Measurements from ENCODE around the gene CDH13. TPM values are rescaled to one million over a fixed set of nuclear protein-coding genes. Genes with fewer than 3 reads are reported as not detected.

Gene CDH13
- total RNA-seq, 1 donor from 2014 or later, result not detected

DNA sequence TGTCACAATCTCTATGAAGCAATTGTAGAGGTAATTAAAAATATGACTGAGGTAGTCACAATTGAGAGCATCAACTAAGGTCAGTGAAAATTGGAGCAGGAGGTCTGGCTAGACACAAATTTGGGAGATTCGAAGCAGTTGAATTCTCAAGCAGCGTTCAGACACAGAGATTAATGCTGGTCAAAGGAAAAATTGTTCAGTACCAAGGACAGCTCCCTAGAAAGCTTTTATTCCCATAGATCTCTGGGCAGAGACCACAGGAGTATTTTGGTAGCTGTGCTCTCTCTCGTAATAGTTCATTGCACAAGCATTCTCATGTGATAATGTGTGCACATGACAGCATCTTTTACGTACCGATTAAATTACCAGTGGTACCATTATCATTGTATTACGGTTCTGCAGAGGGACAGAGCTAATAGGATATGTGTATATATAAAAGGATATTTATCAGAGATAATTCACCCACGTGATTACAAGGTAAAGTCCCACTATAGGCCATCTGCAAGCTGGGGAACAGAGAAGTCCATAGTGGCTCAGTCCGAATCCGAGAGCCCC, 793.5 kb downstream of the CDH13 start:
- Mint-ChIP-seq H3K27me3 (no peaks in the 10 kb centered on the region), H3K4me3 (no peak overlapping the region), H3K27ac (no peak overlapping the region), H3K4me1 (no peaks in the 10 kb centered on the region), H3K36me3 (ENCODE audit: low read depth) (no peaks in the 10 kb centered on the region), H3K9me3 (no peaks in the 10 kb centered on the region)
- DNase-seq, result no peak
- intact Hi-C loops (cut with micrococcal nuclease), result no loop called here

- DNase-seq, result no peak
- no peaks in the 10 kb centered on the region for H3K36me3 Mint-ChIP-seq (ENCODE audit: low read depth)
- no peak overlapping the region for H3K4me3 Mint-ChIP-seq
- H3K27ac Mint-ChIP-seq, result no peak overlapping the region
- no peaks in the 10 kb centered on the region for H3K4me1 Mint-ChIP-seq
- intact Hi-C loops (cut with micrococcal nuclease), result no loop called here
- no peaks in the 10 kb centered on the region for H3K27me3 Mint-ChIP-seq
- H3K9me3 Mint-ChIP-seq, result no peaks in the 10 kb centered on the region
These were observed 806.4 kb downstream of the CDH13 start for GRCh38 chr16:83433201-83433600.

GRCh38 chr16:83437036-83437435, 810.3 kb downstream of the CDH13 start:
- H3K27me3 Mint-ChIP-seq, result no peaks in the 10 kb centered on the region
- intact Hi-C loops (cut with micrococcal nuclease), result no loop called here
- no peaks in the 10 kb centered on the region for H3K9me3 Mint-ChIP-seq
- no peaks in the 10 kb centered on the region for H3K4me1 Mint-ChIP-seq
- no peak for DNase-seq
- no peak overlapping the region for H3K4me3 Mint-ChIP-seq
- H3K27ac Mint-ChIP-seq, result no peak overlapping the region
- H3K36me3 Mint-ChIP-seq (ENCODE audit: low read depth), result no peaks in the 10 kb centered on the region

- no peak overlapping the region for H3K27ac Mint-ChIP-seq
- H3K4me3 Mint-ChIP-seq, result no peak overlapping the region
- H3K36me3 Mint-ChIP-seq (ENCODE audit: low read depth), result no peaks in the 10 kb centered on the region
These were observed 811.6 kb downstream of the CDH13 start for GRCh38 chr16:83438326-83438725.

GRCh38 chr16:83439412-83439811, 812.6 kb downstream of the CDH13 start:
- intact Hi-C loops (cut with micrococcal nuclease), result no loop called here
- no peak overlapping the region for H3K27ac Mint-ChIP-seq
- H3K36me3 Mint-ChIP-seq (ENCODE audit: low read depth), result no peaks in the 10 kb centered on the region
- no peaks in the 10 kb centered on the region for H3K27me3 Mint-ChIP-seq
- H3K4me1 Mint-ChIP-seq, result no peaks in the 10 kb centered on the region
- DNase-seq, result no peak
- H3K9me3 Mint-ChIP-seq, result no peaks in the 10 kb centered on the region
- no peak overlapping the region for H3K4me3 Mint-ChIP-seq

More at GRCh38 chr16:83438326-83438725, 811.6 kb downstream of the CDH13 start:
- no peak for DNase-seq
- H3K9me3 Mint-ChIP-seq, result no peaks in the 10 kb centered on the region
- no peaks in the 10 kb centered on the region for H3K27me3 Mint-ChIP-seq
- H3K4me1 Mint-ChIP-seq, result no peaks in the 10 kb centered on the region
- intact Hi-C loops (cut with micrococcal nuclease), result no loop called here

DNA sequence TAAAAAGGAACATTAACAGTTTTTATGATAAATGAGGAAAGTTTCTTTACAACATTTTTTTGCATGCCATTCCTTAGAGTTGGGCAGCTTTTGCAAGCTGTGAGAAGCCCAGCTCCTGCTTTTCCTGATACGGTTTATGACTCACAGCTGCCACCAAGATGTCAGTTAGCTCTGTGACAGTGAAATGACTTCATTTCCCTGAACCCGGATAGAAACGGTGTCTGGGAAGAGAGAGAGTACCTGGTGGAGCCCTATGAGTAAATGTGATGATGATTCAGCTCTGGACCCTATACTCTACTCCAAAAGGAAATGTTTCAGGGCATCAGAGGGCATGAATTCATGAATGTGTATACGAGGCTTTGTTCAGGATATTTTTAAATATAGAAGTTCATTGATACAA, 814.7 kb downstream of the CDH13 start:
- H3K27ac Mint-ChIP-seq, result no peak overlapping the region
- H3K36me3 Mint-ChIP-seq (ENCODE audit: low read depth), result no peaks in the 10 kb centered on the region
- no peak for DNase-seq
- no peak overlapping the region for H3K4me3 Mint-ChIP-seq
- H3K4me1 Mint-ChIP-seq, result no peaks in the 10 kb centered on the region
- no peaks in the 10 kb centered on the region for H3K9me3 Mint-ChIP-seq
- no peaks in the 10 kb centered on the region for H3K27me3 Mint-ChIP-seq
- intact Hi-C loops (cut with micrococcal nuclease), result no loop called here

DNA sequence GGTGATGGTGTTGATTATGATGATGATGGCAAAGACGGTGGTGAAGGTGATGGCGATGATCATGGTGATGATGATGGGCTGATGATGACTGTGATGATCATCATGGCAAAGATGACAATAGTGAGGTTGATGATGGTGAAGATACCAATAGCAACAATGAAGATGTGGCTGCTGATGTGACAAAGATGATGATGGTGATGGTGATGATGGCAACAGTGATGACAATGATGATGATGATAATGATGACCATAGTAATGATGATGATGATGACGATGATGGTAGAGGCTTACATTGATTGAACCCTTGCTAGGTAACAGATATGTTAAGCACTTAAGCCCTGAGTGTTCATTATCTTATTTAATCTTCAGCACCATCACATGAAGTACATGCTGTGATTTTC, 817.2 kb downstream of the CDH13 start:
- intact Hi-C loops (cut with micrococcal nuclease), result no loop called here

GRCh38 chr16:83447560-83447959, 820.8 kb downstream of the CDH13 start:
- no peaks in the 10 kb centered on the region for H3K27me3 Mint-ChIP-seq
- H3K9me3 Mint-ChIP-seq, result no peaks in the 10 kb centered on the region
- no peak overlapping the region for H3K27ac Mint-ChIP-seq
- H3K36me3 Mint-ChIP-seq (ENCODE audit: low read depth), result no peaks in the 10 kb centered on the region
- intact Hi-C loops (cut with micrococcal nuclease), result loop anchor here (5.0 kb wide), 1 partner anchor 1185 kb away; no protein-coding TSS in a partner anchor
- H3K4me1 Mint-ChIP-seq, result no peaks in the 10 kb centered on the region
- no peak for DNase-seq
- no peak overlapping the region for H3K4me3 Mint-ChIP-seq

More for the DNA sequence above, 817.2 kb downstream of the CDH13 start:
- Mint-ChIP-seq H3K36me3 (ENCODE audit: low read depth) (no peaks in the 10 kb centered on the region), H3K27me3 (no peaks in the 10 kb centered on the region), H3K4me3 (no peak overlapping the region), H3K4me1 (no peaks in the 10 kb centered on the region), H3K9me3 (no peaks in the 10 kb centered on the region), H3K27ac (no peak overlapping the region)
- no peak for DNase-seq

- H3K36me3 Mint-ChIP-seq (ENCODE audit: low read depth), result no peaks in the 10 kb centered on the region
- H3K4me3 Mint-ChIP-seq, result no peak overlapping the region
- H3K9me3 Mint-ChIP-seq, result no peaks in the 10 kb centered on the region
- no peaks in the 10 kb centered on the region for H3K4me1 Mint-ChIP-seq
- intact Hi-C loops (cut with micrococcal nuclease), result loop anchor here (5.0 kb wide), 1 partner anchor 1188 kb away; no protein-coding TSS in a partner anchor
- H3K27ac Mint-ChIP-seq, result no peak overlapping the region
- no peaks in the 10 kb centered on the region for H3K27me3 Mint-ChIP-seq
- DNase-seq, result no peak
These were observed 823.1 kb downstream of the CDH13 start for GRCh38 chr16:83449861-83450260.

- no peaks in the 10 kb centered on the region for H3K4me1 Mint-ChIP-seq
- H3K27ac Mint-ChIP-seq, result no peak overlapping the region
- intact Hi-C loops (cut with micrococcal nuclease), result no loop called here
- no peaks in the 10 kb centered on the region for H3K9me3 Mint-ChIP-seq
- H3K27me3 Mint-ChIP-seq, result no peaks in the 10 kb centered on the region
- DNase-seq, result no peak
- no peaks in the 10 kb centered on the region for H3K36me3 Mint-ChIP-seq (ENCODE audit: low read depth)
- H3K4me3 Mint-ChIP-seq, result no peak overlapping the region
These were observed 827.2 kb downstream of the CDH13 start for GRCh38 chr16:83453977-83454376.

GRCh38 chr16:83455716-83456115, 828.9 kb downstream of the CDH13 start:
- intact Hi-C loops (cut with micrococcal nuclease), result no loop called here
- Mint-ChIP-seq H3K27me3 (no peaks in the 10 kb centered on the region), H3K9me3 (no peaks in the 10 kb centered on the region), H3K4me3 (no peak overlapping the region), H3K36me3 (ENCODE audit: low read depth) (no peaks in the 10 kb centered on the region), H3K4me1 (no peaks in the 10 kb centered on the region), H3K27ac (no peak overlapping the region)
- no peak for DNase-seq

- no peak for DNase-seq
- Mint-ChIP-seq H3K4me3 (no peak overlapping the region), H3K9me3 (no peaks in the 10 kb centered on the region), H3K27me3 (no peaks in the 10 kb centered on the region), H3K27ac (no peak overlapping the region), H3K4me1 (no peaks in the 10 kb centered on the region), H3K36me3 (ENCODE audit: low read depth) (no peaks in the 10 kb centered on the region)
- intact Hi-C loops (cut with micrococcal nuclease), result no loop called here
These were observed 830.2 kb downstream of the CDH13 start for GRCh38 chr16:83456934-83457333.

GRCh38 chr16:83458612-83459011, 831.8 kb downstream of the CDH13 start:
- H3K27ac Mint-ChIP-seq, result no peak overlapping the region
- no peaks in the 10 kb centered on the region for H3K27me3 Mint-ChIP-seq
- H3K36me3 Mint-ChIP-seq (ENCODE audit: low read depth), result no peaks in the 10 kb centered on the region
- intact Hi-C loops (cut with micrococcal nuclease), result no loop called here
- no peak for DNase-seq
- H3K4me3 Mint-ChIP-seq, result no peak overlapping the region
- H3K4me1 Mint-ChIP-seq, result no peaks in the 10 kb centered on the region
- H3K9me3 Mint-ChIP-seq, result no peaks in the 10 kb centered on the region

DNA sequence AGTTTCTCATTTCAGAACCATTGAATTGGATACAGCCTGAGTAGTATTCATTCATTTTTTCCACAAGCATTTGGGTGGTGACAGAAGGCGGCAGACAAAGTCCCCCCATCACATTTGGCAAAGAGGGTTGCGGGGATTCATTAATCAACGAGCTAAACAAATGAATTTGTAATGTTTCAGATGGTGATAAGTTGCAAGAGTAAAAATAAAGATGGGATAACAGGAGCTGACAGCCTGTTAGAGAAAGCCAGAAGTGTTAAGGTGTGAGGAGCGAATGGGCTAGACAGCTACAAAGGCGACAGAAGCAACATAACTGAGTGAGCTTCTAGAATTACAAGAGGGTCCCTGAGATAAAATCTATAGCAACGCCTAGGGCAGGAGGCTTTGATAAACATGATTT, 838.2 kb downstream of the CDH13 start:
- Mint-ChIP-seq H3K9me3 (no peaks in the 10 kb centered on the region), H3K27me3 (no peaks in the 10 kb centered on the region)

DNA sequence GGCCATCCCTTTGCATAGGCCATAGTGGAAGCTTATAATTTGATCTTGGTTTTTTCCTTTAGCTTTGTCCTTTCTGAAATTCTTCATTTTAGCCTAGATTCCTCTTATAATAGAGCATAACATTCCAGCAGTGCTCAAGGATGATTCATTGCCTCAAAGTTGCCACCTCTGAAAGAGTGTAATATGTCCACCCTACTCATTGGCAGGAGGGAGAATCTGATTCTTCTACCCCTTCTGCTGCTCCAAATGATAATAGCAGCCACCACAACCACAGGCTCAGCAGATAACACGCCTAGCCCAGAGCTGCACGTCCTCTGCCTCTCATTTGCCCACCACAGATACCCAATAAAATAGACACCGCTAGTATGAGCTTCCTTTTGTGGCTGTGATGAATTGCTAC, 843.6 kb downstream of the CDH13 start:
- Mint-ChIP-seq H3K4me1 (no peaks in the 10 kb centered on the region), H3K27ac (no peak overlapping the region), H3K36me3 (ENCODE audit: low read depth) (no peaks in the 10 kb centered on the region), H3K9me3 (no peaks in the 10 kb centered on the region), H3K27me3 (no peaks in the 10 kb centered on the region), H3K4me3 (no peak overlapping the region)
- intact Hi-C loops (cut with micrococcal nuclease), result no loop called here
- no peak for DNase-seq

More for the DNA sequence above, 838.2 kb downstream of the CDH13 start:
- Mint-ChIP-seq H3K27ac (no peak overlapping the region), H3K4me1 (no peaks in the 10 kb centered on the region), H3K36me3 (ENCODE audit: low read depth) (no peaks in the 10 kb centered on the region), H3K4me3 (no peak overlapping the region)
- intact Hi-C loops (cut with micrococcal nuclease), result no loop called here
- no peak for DNase-seq
